SK-N-MC (cell line): Measurements from ENCODE around the gene FLT3LG.

ENCODE experiments used
- EZH2 ChIP-seq: fragments of 200-600 bp; sonication (generic); IDR thresholded peaks from one replicate; pipeline ENCODE4 v1.6.1; 2017; ENCODE audit warnings: antibody characterized with exemption
- FOXP2 ChIP-seq: optimal IDR thresholded peaks from 2 replicates; pipeline ENCODE3; 2011; ENCODE audit warnings: mild to moderate bottlenecking, moderate library complexity; ENCODE audit not compliant: insufficient read depth; ENCODE audit errors: extremely low read length, control extremely low read depth
- POLR2AphosphoS5 ChIP-seq: IDR thresholded peaks from 2 replicates; pipeline ENCODE4 v1.6.1; 2012; ENCODE audit warnings: mild to moderate bottlenecking, low read depth, low read length, borderline replicate concordance

DNA sequence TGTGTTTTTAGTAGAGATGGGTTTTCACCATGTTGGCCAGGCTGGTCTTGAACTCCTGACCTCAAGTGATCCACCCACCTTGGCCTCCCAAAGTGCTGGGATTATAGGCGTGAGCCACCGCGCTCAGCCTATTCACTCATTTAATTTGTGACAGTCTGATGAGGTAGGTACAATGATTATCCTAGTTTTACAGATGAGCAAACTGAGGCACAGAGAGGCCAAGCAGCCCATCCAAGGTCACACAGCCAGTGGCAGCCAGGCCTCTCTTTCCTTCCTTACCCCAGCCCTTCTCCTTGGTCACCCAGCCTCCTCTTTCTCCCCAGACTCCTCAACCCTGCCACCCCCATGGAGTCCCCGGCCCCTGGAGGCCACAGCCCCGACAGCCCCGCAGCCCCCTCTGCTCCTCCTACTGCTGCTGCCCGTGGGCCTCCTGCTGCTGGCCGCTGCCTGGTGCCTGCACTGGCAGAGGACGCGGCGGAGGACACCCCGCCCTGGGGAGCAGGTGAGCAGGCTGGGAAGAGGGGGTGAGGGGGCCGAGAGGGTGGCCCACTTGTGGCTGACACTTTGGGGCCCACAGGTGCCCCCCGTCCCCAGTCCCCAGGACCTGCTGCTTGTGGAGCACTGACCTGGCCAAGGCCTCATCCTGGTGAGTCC lies 6.1 kb downstream of the FLT3LG start:
- no peak for TF ChIP-seq FOXP2
- TF ChIP-seq POLR2AphosphoS5, result no peak
- TF ChIP-seq EZH2, result no peak
